CD4-positive, alpha-beta T cell treated with Interleukin-21 for 1 hour (primary cell): ENCODE results near the gene PTPRF.

Experiments used
- DNase-seq: peaks from one replicate; pipeline ENCODE4 v3.0.0-alpha.2; 2020

PTPRF gene

GRCh38 chr1:43513471-43514173 is 17.1 kb upstream of the PTPRF start:
- DNase-seq, result no peak

GRCh38 chr1:43518935-43519686 is 11.6 kb upstream of the PTPRF start:
- DNase-seq, result no peak

- no peak for DNase-seq
Measured at GRCh38 chr1:43520100-43520778, 10.4 kb upstream of the PTPRF start.

GRCh38 chr1:43521078-43521477 is 9.6 kb upstream of the PTPRF start:
- no peak for DNase-seq

GRCh38 chr1:43521756-43522155 is 8.9 kb upstream of the PTPRF start:
- no peak for DNase-seq

GRCh38 chr1:43522431-43522775 is 8.3 kb upstream of the PTPRF start:
- DNase-seq, result no peak

GRCh38 chr1:43522776-43523480 is 7.8 kb upstream of the PTPRF start:
- no peak for DNase-seq

- DNase-seq, result no peak
Measured at GRCh38 chr1:43524804-43525203, 5.9 kb upstream of the PTPRF start.

GRCh38 chr1:43526002-43526401 is 4.7 kb upstream of the PTPRF start:
- no peak for DNase-seq

- no peak for DNase-seq
Measured at GRCh38 chr1:43527111-43527878, 3.4 kb upstream of the PTPRF start.

- peak; percentile 77 for DNase-seq
Measured at GRCh38 chr1:43529206-43529731, 1.4 kb upstream of the PTPRF start.

- DNase-seq, result no peak
Measured at GRCh38 chr1:43531107-43531905, 623 bp downstream of the PTPRF start.

GRCh38 chr1:43531906-43532584 is 1.4 kb downstream of the PTPRF start:
- DNase-seq, result no peak

- no peak for DNase-seq
Measured at GRCh38 chr1:43532716-43533115, 2.0 kb downstream of the PTPRF start.

GRCh38 chr1:43533584-43533983 is 2.9 kb downstream of the PTPRF start:
- no peak for DNase-seq

- no peak for DNase-seq
Measured at GRCh38 chr1:43534256-43534655, 3.6 kb downstream of the PTPRF start.

- no peak for DNase-seq
Measured at GRCh38 chr1:43536196-43536863, 5.6 kb downstream of the PTPRF start.

- DNase-seq, result no peak
Measured at GRCh38 chr1:43536864-43537358, 6.2 kb downstream of the PTPRF start.

- no peak for DNase-seq
Measured at GRCh38 chr1:43537423-43538142, 6.9 kb downstream of the PTPRF start.

- DNase-seq, result no peak
Measured at GRCh38 chr1:43538143-43538487, 7.4 kb downstream of the PTPRF start.
